GM21526 (cell line): ENCODE measurements around the gene PPP1R14C.

Source experiments
- ATAC-seq: cut with Tn5 transposase; IDR thresholded peaks from one replicate; pipeline ENCODE4 v1.9.1; 2021; ENCODE audit warnings: moderate library complexity; ENCODE audit not compliant: unreplicated experiment, low FRiP score

Gene PPP1R14C

GRCh38 chr6:150288456-150288855 is 145.6 kb downstream of the PPP1R14C start:
- ATAC-seq = no peak

DNA sequence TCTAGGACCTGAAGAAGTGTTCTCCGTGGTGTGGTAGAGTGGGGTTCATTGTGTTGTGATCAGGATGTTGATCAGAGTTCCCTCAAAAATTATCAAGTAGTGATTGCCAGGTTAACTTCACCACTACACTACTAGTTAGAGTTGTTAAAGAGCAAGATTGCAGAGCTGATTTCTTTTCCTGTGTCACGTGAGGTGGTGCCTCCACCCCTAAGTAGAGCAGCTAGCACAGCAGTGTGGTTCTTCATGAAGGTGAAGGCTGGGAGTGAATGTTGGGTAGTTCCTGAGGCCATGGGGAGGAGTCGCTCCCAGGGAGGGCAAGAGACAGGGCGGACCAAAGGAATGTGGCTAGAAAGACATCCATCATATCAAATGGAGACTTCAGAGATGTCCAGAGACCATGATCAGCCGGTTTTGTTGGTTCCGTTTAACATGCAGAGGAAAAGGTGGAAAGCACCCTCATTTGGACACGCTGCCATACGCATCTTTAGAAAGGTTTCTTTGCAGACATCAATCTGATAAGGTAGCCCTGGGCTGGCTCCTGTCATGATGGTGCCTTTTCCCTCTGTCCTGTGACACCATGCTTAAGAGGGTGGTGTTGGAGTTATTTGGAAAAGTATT is 146.7 kb downstream of the PPP1R14C start:
- ATAC-seq = no peak

GRCh38 chr6:150290429-150290828 is 147.6 kb downstream of the PPP1R14C start:
- no peak for ATAC-seq

- ATAC-seq = no peak
These were observed 149.3 kb downstream of the PPP1R14C start for GRCh38 chr6:150291968-150292710.

- no peak for ATAC-seq
These were observed 150.2 kb downstream of the PPP1R14C start for GRCh38 chr6:150293019-150293418.

DNA sequence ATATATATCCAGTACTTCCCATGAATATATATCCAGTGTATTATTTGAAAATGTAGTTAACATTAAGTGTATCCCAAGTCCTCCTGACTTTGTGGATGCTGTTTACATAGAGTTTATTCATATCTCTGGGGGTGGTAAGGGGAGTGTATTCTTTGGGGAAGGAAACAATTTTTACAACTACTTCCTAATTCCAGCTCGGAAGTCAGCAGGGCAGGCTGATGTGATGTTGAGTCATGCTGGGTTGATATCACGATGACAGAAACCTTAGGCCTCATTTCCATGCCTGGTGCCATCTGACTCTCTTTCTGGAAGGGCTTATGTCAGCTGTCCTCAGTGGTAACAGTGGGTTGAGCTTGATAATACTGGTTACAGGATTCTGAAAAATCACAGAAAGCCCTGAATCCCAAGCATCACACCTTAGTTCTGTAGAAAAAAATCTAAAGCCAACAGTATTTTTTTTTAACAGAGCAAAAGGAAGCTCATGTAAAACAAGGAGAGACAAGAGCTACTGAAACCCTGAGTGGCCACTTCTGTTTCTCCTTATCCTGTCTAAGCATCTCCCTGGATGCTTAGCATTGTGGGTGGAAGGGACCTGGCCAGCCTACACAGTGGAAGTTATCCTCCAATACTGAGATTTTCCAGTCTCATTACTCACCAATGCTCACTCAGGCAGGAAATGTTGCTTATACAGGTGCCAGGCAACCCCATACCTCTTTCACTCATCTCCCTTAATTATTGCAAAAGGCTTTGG is 150.8 kb downstream of the PPP1R14C start:
- ATAC-seq = no peak

GRCh38 chr6:150296890-150297289 is 154.0 kb downstream of the PPP1R14C start:
- no peak for ATAC-seq

- no peak for ATAC-seq
These were observed 154.6 kb downstream of the PPP1R14C start for GRCh38 chr6:150297327-150298029.

DNA sequence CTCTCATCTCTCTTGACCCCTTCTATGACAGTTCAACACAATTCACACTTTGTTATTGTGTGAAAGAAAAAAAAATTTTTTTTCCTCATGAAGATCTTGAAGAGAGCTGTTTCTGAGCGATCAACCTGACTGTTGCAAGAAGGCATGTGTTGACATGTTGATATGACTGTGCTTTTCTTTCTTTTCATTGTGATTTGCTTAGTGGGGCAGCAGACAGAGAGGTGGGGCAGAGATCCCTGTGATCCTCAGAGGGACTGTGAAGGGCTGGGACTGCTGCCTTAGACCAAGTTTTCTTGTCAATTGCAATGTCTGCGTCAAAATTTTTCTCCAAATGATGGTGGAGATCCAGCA is 155.2 kb downstream of the PPP1R14C start:
- no peak for ATAC-seq

- no peak for ATAC-seq
These were observed 155.8 kb downstream of the PPP1R14C start for GRCh38 chr6:150298676-150299075.
